ACC112 (cell line): ENCODE results near the gene MTHFS.
A peak's percentile ranks its signal among the peaks of the same experiment; 100 is the strongest.
"Not testable (repeated sequence)": the region's sequence is repeated elsewhere in the genome, so short reads cannot be mapped to it uniquely, and the experiment has no call there.

ENCODE experiments used
- H2AFZ ChIP-seq: fragments of 200-600 bp; sonication (generic); one replicate; pipeline ENCODE4 v1.6.0; 2017; ENCODE audit warnings: antibody characterized with exemption, low read length; ENCODE audit not compliant: unreplicated experiment
- H3K27ac ChIP-seq: fragments of 200-600 bp; sonication (generic); 2 replicates; pipeline ENCODE4 v1.5.1; 2014; ENCODE audit warnings: low read depth, mild to moderate bottlenecking, antibody characterized with exemption, low read length, moderate library complexity
- H3K27me3 ChIP-seq: fragments of 200-600 bp; sonication (generic); 2 replicates; pipeline ENCODE4 v1.6.1; 2014; ENCODE audit warnings: mild to moderate bottlenecking, antibody characterized with exemption, low read length, moderate library complexity, mixed read lengths; ENCODE audit not compliant: insufficient read depth
- H3K36me3 ChIP-seq: fragments of 200-600 bp; sonication (generic); 2 replicates; pipeline ENCODE4 v1.6.1; 2016; ENCODE audit warnings: mild to moderate bottlenecking, antibody characterized with exemption, low read length, moderate library complexity, mixed read lengths; ENCODE audit not compliant: insufficient read depth
- H3K4me1 ChIP-seq: fragments of 200-600 bp; sonication (generic); one replicate; pipeline ENCODE4 v1.6.1; 2016; ENCODE audit warnings: low read length, mixed read lengths; ENCODE audit not compliant: insufficient read depth, unreplicated experiment, control insufficient read depth
- H3K4me3 ChIP-seq: fragments of 200-600 bp; sonication (generic); 2 replicates; pipeline ENCODE4 v1.5.1; 2014; ENCODE audit warnings: mild to moderate bottlenecking, low read depth, low read length
- H3K79me2 ChIP-seq: fragments of 200-600 bp; sonication (generic); one replicate; pipeline ENCODE4 v1.6.0; 2016; ENCODE audit warnings: low read length; ENCODE audit not compliant: control insufficient read depth, unreplicated experiment, insufficient read depth

MTHFS gene

GRCh38 chr15:79896634-79897379, at the start of gene MTHFS:
MTHFS (minus strand) TSS chr15:79897014; CDS start chr15:79896988, 26 bp downstream.
- H3K4me3 ChIP-seq: peak within 1 kb of the TSS; percentile 93
- H3K79me2 ChIP-seq: peaks cover 23% of the 10 kb centered on the region
- H3K27me3 ChIP-seq: no peaks in the 10 kb centered on the region
- peaks cover 35% of the 10 kb centered on the region for H3K4me1 ChIP-seq
- no peaks in the 10 kb centered on the region for H3K36me3 ChIP-seq
- H2AFZ ChIP-seq: peak within 1 kb of the TSS; percentile 77
- H3K27ac ChIP-seq: peak within 1 kb of the TSS; percentile 64

GRCh38 chr15:79944622-79945021, 47.8 kb upstream of the MTHFS start:
- Histone ChIP-seq H3K36me3 (no peaks in the 10 kb centered on the region), H2AFZ (no peak overlapping the region), H3K4me1 (peaks cover 20% of the 10 kb centered on the region), H3K27me3 (no peaks in the 10 kb centered on the region), H3K4me3 (no peak overlapping the region), H3K79me2 (no peaks in the 10 kb centered on the region), H3K27ac (no peak overlapping the region)

DNA sequence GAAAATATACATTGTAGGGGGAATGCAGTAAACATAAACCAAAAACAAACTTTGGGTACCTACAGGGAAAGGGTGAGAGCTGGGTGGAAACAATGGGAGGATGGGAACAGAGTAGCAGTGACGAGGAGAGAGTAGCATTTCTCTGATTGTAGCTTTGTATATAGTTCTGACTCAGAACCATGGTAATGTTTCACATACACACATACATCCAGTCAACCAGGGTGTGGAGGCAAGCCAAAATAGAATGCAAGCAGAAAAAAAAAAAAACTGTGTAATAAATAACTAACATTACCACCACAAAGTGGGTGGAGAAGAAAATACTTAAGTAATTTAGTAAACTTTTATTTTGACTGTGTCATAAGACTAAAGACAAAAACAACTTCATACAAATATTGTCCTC, 47.0 kb upstream of the MTHFS start:
- no peaks in the 10 kb centered on the region for H3K27me3 ChIP-seq

GRCh38 chr15:79942741-79943481, 46.1 kb upstream of the MTHFS start:
- H3K27me3 ChIP-seq: no peaks in the 10 kb centered on the region

More for the DNA sequence above, 47.0 kb upstream of the MTHFS start:
- H3K4me1 ChIP-seq: peaks cover 20% of the 10 kb centered on the region
- H3K79me2 ChIP-seq: no peaks in the 10 kb centered on the region
- H2AFZ ChIP-seq: no peak overlapping the region
- H3K4me3 ChIP-seq: no peak overlapping the region
- H3K27ac ChIP-seq: no peak overlapping the region
- H3K36me3 ChIP-seq: no peaks in the 10 kb centered on the region

GRCh38 chr15:79939399-79939798, 42.6 kb upstream of the MTHFS start:
- H2AFZ ChIP-seq: no peak overlapping the region
- no peaks in the 10 kb centered on the region for H3K36me3 ChIP-seq
- H3K4me1 ChIP-seq: peaks cover 20% of the 10 kb centered on the region
- H3K4me3 ChIP-seq: no peak overlapping the region
- H3K27ac ChIP-seq: no peak overlapping the region
- H3K79me2 ChIP-seq: no peaks in the 10 kb centered on the region
- no peaks in the 10 kb centered on the region for H3K27me3 ChIP-seq

More at GRCh38 chr15:79942741-79943481, 46.1 kb upstream of the MTHFS start:
- H3K4me3 ChIP-seq: no peak overlapping the region
- H3K36me3 ChIP-seq: no peaks in the 10 kb centered on the region
- no peak overlapping the region for H3K27ac ChIP-seq
- H3K4me1 ChIP-seq: peaks cover 20% of the 10 kb centered on the region
- H2AFZ ChIP-seq: no peak overlapping the region
- no peaks in the 10 kb centered on the region for H3K79me2 ChIP-seq

- H3K27me3 ChIP-seq: no peaks in the 10 kb centered on the region
Observed at GRCh38 chr15:79938143-79938542, 41.3 kb upstream of the MTHFS start.

DNA sequence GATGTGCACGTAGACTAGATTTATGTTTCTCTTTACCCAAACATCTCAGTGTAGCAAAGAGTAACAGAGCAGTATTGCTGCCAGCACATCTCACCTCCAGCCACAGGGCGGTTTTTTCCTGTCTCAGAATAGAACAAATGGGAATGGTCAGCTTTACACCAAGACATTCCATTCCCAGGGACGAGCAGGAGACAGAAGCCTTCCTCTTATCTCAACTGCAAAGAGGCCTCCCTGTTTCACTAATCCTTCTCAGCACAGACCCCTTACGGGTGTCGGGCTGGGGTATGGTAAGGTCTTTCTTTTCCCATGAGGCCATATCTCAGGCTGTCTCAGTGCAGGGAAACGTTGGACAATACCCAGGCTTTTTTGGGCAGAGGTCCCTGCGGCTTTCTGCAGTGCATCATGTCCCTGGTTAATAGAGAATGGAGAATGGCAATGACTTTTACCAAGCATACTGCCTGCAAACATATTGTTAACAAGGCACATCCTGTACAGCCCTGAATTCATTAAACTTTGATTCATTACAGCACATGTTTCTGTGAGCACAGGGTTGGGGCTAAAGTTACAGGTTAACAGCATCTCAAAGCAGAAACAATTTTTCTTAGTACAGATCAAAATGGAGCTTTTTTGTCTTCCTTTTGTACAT, 38.9 kb upstream of the MTHFS start:
- H3K4me3 ChIP-seq, H3K27me3 ChIP-seq, H3K36me3 ChIP-seq, H3K79me2 ChIP-seq, H2AFZ ChIP-seq, H3K4me1 ChIP-seq, H3K27ac ChIP-seq: not testable (repeated sequence)

More at GRCh38 chr15:79938143-79938542, 41.3 kb upstream of the MTHFS start:
- Histone ChIP-seq H3K27ac (no peak overlapping the region), H2AFZ (no peak overlapping the region), H3K4me1 (peaks cover 14% of the 10 kb centered on the region), H3K79me2 (no peaks in the 10 kb centered on the region), H3K36me3 (no peaks in the 10 kb centered on the region), H3K4me3 (no peak overlapping the region)

DNA sequence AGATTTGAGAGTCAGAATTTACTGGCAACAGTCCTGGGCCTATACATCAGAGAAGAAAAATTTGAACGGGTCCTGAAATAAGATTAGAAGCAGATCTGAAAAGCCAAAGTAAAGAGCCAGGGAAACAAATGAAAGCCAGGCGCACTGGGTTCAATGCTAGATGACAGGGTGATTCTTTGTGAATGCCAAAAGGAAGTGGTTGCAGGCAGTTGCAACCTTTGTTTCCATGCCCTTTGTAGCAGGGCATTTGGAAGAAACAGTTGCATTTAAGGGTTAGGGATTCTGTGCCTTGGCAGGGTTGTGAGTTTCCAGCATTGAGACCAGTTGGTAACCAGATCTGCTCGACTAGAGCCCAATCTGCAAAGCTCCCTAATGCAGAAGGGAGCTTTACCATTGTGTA, 36.4 kb upstream of the MTHFS start:
- no peaks in the 10 kb centered on the region for H3K36me3 ChIP-seq
- H3K27me3 ChIP-seq: 0 out of 2 replicates have a peak, but pooled peaks cover 8% of the 10 kb centered on the region
- H3K27ac ChIP-seq: no peak overlapping the region
- no peak overlapping the region for H2AFZ ChIP-seq
- no peak overlapping the region for H3K4me3 ChIP-seq
- H3K79me2 ChIP-seq: no peaks in the 10 kb centered on the region
- H3K4me1 ChIP-seq: no peaks in the 10 kb centered on the region

DNA sequence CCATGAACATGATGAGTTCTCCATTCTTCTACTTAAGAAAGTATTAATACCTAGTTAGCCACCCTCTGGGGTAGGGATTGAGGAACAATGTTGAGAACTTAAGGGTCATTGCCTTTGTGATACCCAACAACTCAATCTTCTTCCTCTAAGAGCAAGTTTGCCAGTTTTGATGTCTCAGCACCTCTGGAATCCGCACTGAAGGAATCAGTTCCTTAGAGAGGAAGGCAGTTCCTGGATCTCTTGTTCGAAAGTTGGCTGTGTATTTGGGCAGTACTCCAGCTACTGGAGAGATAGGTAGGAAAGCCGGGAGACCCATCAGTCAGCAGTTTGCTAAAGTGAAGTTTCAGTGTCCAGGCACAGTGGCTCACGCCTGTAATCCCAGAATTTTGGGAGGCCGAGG, 35.6 kb upstream of the MTHFS start:
- Histone ChIP-seq H3K27me3 (0 out of 2 replicates have a peak, but pooled peaks cover 8% of the 10 kb centered on the region), H2AFZ (no peak overlapping the region), H3K36me3 (no peaks in the 10 kb centered on the region), H3K4me3 (no peak overlapping the region), H3K79me2 (no peaks in the 10 kb centered on the region), H3K4me1 (no peaks in the 10 kb centered on the region), H3K27ac (no peak overlapping the region)

DNA sequence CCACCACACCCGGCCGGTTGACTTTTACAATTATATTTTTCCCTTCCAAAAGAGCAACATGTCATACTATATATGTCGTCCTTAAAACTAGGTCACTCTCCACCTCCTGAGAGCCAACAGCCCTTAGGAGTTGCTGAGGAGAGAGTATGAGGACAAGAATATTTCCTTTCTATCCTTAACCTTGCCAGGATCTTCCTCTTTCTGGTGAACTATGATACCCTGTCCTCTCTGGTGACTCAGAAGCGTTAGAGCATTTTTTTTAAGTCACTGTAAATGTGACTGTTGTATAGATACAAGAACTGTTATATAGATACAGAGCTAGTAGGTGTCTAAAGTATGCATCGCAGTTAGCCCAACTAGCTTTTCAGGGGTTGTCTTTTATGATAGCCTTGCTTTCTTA, 33.7 kb upstream of the MTHFS start:
- Histone ChIP-seq H3K27me3 (0 out of 2 replicates have a peak, but pooled peaks cover 8% of the 10 kb centered on the region), H3K79me2 (no peaks in the 10 kb centered on the region), H3K4me3 (no peak overlapping the region), H3K36me3 (no peaks in the 10 kb centered on the region), H3K4me1 (no peaks in the 10 kb centered on the region), H2AFZ (no peak overlapping the region), H3K27ac (no peak overlapping the region)
